GM12891 (cell line): ENCODE results near the gene NDUFA1.
"Not testable (repeated sequence)": the region's sequence is repeated elsewhere in the genome, so short reads cannot be mapped to it uniquely, and the experiment has no call there.

Experiments used
- DNase-seq: peaks from one replicate; pipeline ENCODE4 v3.0.0; 2011; ENCODE audit warnings: low spot score; ENCODE audit not compliant: insufficient read length
- FAIRE-seq: peaks from 2 replicates; lab custom pipeline; 2011; peaks lifted over from hg19 to GRCh38; lab: Jason Lieb, UNC
- PAX5 ChIP-seq: IDR thresholded peaks from 2 replicates; pipeline ENCODE4 v1.6.1; 2011; ENCODE audit warnings: low read length, moderate library complexity, mild to moderate bottlenecking; ENCODE audit not compliant: insufficient read depth, severe bottlenecking
- POLR2A ChIP-seq: IDR thresholded peaks from 2 replicates; pipeline ENCODE4 v1.6.1; 2011; ENCODE audit warnings: low read depth, low read length, control low read depth
- POLR2AphosphoS5 ChIP-seq: IDR thresholded peaks from 2 replicates; pipeline ENCODE4 v1.6.1; 2011; ENCODE audit warnings: low read depth, low read length, control low read depth
- POU2F2 ChIP-seq: IDR thresholded peaks from 2 replicates; pipeline ENCODE4 v1.6.1; 2011; ENCODE audit warnings: low read depth, mild to moderate bottlenecking, control low read depth, low read length, moderate library complexity
- SPI1 ChIP-seq: IDR thresholded peaks from 2 replicates; pipeline ENCODE4 v1.6.1; 2011; ENCODE audit warnings: low read depth, low read length, control low read depth
- TAF1 ChIP-seq: IDR thresholded peaks from 2 replicates; pipeline ENCODE4 v1.6.1; 2011; ENCODE audit warnings: low read depth, low read length, control low read depth

NDUFA1 gene

DNA sequence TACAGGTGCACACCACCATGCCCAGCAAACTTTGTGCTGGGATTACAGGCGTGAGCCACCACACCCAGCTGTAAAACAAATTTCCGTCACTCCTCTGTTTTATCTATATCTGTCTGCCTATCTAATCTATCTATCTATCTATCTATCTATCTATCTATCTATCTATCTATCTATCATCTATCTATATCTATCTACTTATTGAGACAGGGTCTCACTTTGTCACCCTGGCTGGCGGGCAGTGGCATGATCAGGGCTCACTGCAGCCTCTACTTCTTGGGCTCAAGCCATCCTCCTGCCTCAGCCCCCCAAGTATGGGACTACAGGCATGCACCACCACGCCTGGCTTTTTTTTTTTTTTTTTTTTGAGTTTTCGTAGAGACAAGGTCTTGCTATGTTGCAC is 44.7 kb downstream of the NDUFA1 start:
- no peak for DNase-seq
- no peak for FAIRE-seq
- TF ChIP-seq POLR2AphosphoS5: no peak
- TF ChIP-seq SPI1: no peak
- TF ChIP-seq POU2F2: no peak
- TF ChIP-seq POLR2A: no peak
- no peak for TF ChIP-seq TAF1
- no peak for TF ChIP-seq PAX5

DNA sequence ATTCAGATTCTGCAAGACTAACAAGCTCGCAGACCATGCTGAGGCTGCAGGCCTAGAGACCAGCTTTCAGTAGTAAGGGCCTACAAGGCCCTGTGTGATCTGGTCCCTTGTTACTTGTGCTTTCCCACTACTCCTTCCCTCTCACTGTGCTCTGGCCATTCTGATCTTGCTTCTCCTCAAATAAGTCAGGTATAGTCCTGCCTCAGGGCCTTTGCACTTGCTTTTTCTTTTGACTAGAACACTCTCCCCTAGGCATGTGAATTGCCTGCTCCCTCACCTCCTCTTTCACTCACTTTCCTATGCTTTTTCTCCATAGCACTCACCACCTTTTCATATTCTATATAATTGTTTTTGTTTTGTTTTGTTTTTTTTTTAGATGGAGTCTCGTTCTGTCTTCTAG is 46.2 kb downstream of the NDUFA1 start:
- TF ChIP-seq PAX5: no peak
- TF ChIP-seq POLR2AphosphoS5: no peak
- no peak for TF ChIP-seq POU2F2
- no peak for TF ChIP-seq SPI1
- no peak for TF ChIP-seq TAF1
- TF ChIP-seq POLR2A: no peak
- no peak for DNase-seq
- FAIRE-seq: no peak

DNA sequence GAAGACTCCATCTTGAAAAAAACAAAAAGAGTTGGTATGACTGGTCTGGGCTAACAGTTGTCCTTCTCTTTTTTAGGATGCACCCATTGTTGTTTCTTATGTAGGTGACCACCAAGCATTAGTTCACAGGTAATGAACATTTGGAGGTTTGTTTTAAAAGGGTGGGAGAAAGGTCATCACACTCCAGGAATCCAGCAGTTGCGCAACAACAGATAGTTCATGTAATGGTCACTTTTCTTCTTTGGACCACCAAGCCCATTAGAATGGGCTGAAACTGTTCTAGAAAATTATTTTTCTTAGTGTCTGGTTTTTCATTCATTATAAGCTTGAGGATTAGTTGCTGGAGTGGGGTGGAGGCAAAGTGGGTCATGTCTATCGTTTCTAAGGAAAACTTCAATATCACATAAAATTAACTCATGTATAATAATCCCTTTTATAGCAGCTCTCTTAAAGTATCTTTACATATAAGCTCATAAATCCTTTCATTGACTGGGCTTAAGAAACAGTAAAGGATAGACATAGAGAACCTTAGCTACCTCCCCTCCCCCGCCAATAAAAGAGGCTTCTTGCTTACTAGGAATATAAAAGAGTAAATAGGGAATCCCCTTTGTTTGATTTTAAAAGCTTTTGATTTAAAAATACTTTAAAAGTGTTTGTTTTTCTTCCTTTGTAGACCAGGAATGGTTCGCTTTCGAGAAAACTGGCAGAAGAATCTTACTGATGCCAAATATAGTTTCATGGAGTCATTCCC is 48.4 kb downstream of the NDUFA1 start:
- TF ChIP-seq POLR2A (no peak), POLR2AphosphoS5 (no peak), SPI1 (no peak)
- no peak for DNase-seq
- FAIRE-seq: no peak

DNA sequence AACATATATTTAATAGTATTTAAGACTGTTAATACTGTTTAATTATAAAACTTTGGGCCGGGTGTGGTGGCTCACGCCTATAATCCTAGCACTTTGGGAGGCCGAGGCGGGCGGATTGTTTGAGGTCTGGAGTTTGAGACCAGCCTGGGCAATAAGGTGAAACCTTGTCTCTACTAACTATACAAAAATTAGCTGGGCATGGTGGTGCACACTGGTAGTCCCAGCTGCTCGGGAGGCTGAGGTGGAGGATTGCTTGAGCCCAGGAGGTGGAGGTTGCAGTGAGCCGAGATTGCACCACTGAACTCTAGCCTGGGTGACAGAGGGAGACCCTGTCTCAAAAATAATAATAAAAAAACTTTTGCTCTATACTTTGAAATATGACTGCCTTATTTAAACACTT is 50.8 kb downstream of the NDUFA1 start:
- FAIRE-seq, DNase-seq: not testable (repeated sequence)
